Endothelial cell of umbilical vein (primary cell): Measurements from ENCODE around the gene SFRP2. TPM values are rescaled to one million over a fixed set of nuclear protein-coding genes. Genes with fewer than 3 reads are reported as not detected.

ENCODE experiments used
- BruUV-seq: library from RNA; stranded (reverse); fragments of 400-500 nt; replicated peaks from 2 replicates; lab custom pipeline; 2021; lab: Mats Ljungman, UMichigan
- CTCF ChIA-PET: fragments of 300-600, 350-600 bp; sonication (Branson Sonifier 250); formaldehyde crosslinking; loops from one replicate; lab custom pipeline; 2021; ENCODE audit warnings: antibody characterized with exemption, inconsistent platforms; lab: Charles Lee
- POLR2A ChIA-PET: fragments of 300-600, 350-600 bp; sonication (Branson Sonifier 250); formaldehyde crosslinking; loops from one replicate; lab custom pipeline; 2021; ENCODE audit warnings: antibody characterized with exemption, inconsistent platforms; lab: Charles Lee
- DNase-seq: peaks from one replicate; pipeline ENCODE4 v3.0.0-alpha.2; 2011; ENCODE audit warnings: low read depth, low spot score
- FAIRE-seq: peaks from 2 replicates; lab custom pipeline; 2011; peaks lifted over from hg19 to GRCh38; lab: Jason Lieb, UNC
- H2AFZ ChIP-seq: 2 replicates; pipeline ENCODE4 v1.6.0; 2012; ENCODE audit warnings: low read depth, low read length, control low read depth, inconsistent platforms
- H3K27ac ChIP-seq: 2 replicates; pipeline ENCODE4 v1.5.1; 2011; ENCODE audit warnings: low read depth, mild to moderate bottlenecking, control low read depth, low read length, moderate library complexity; ENCODE audit not compliant: insufficient read depth
- H3K27me3 ChIP-seq, 2 experiments: 2 replicates each; pipeline versions ENCODE4 v1.6.0 to v1.6.1; 2011; ENCODE audit warnings: low read length in 2 of 2, mixed read lengths in 1 of 2; ENCODE audit not compliant: control insufficient read depth in 2 of 2, insufficient read depth in 2 of 2
- H3K36me3 ChIP-seq, 2 experiments: 2 replicates in 1 of 2; 3 replicates in 1 of 2; pipeline ENCODE4 v1.5.1; 2011; ENCODE audit warnings: low read length in 2 of 2, mild to moderate bottlenecking in 1 of 2, moderate library complexity in 1 of 2; ENCODE audit not compliant: control insufficient read depth in 2 of 2, insufficient read depth in 2 of 2; ENCODE audit errors: extremely low read depth in 1 of 2
- H3K4me1 ChIP-seq: 3 replicates; pipeline ENCODE4 v1.5.1; 2011; ENCODE audit warnings: mild to moderate bottlenecking, low read length; ENCODE audit not compliant: control insufficient read depth, insufficient read depth; ENCODE audit errors: extremely low read depth
- H3K4me2 ChIP-seq: 2 replicates; pipeline ENCODE4 v1.6.1; 2011; ENCODE audit warnings: low read length, control low read depth, mixed read lengths; ENCODE audit not compliant: insufficient read depth
- H3K4me3 ChIP-seq, 3 experiments: fragments of 200-600 bp in 1 of 3; sonication (generic), shearing (Covaris generic) in 1 of 3; replicated peaks in 1 of 3; 2 replicates each; pipeline ENCODE4 v1.5.1; 2011 to 2016; ENCODE audit warnings: control low read depth in 3 of 3, low read length in 3 of 3, mild to moderate bottlenecking in 2 of 3, inconsistent platforms in 1 of 3, low read depth in 1 of 3, moderate library complexity in 1 of 3; ENCODE audit not compliant: insufficient read depth in 1 of 3
- H3K79me2 ChIP-seq: 2 replicates; pipeline ENCODE4 v1.6.0; 2012; ENCODE audit warnings: low read length, inconsistent platforms; ENCODE audit not compliant: control insufficient read depth, insufficient read depth
- H3K9ac ChIP-seq: replicated peaks from 2 replicates; pipeline ENCODE3; 2011; ENCODE audit warnings: low read length, control low read depth; ENCODE audit not compliant: insufficient read depth; ENCODE audit errors: extremely low read depth
- H3K9me1 ChIP-seq: replicated peaks from 3 replicates; pipeline ENCODE4 v1.6.0; 2011; ENCODE audit warnings: mild to moderate bottlenecking, low read length; ENCODE audit not compliant: control insufficient read depth, insufficient read depth; ENCODE audit errors: extremely low read depth
- H3K9me3 ChIP-seq: replicated peaks from 2 replicates; pipeline ENCODE4 v1.5.1; 2012; ENCODE audit warnings: low read length, inconsistent platforms; ENCODE audit not compliant: control insufficient read depth, insufficient read depth
- H4K20me1 ChIP-seq: replicated peaks from 2 replicates; pipeline ENCODE3; 2011; ENCODE audit warnings: mild to moderate bottlenecking, low read length; ENCODE audit not compliant: control insufficient read depth, insufficient read depth; ENCODE audit errors: extremely low read depth
- EZH2 ChIP-seq: IDR thresholded peaks from 2 replicates; pipeline ENCODE4 v1.6.1; 2012; ENCODE audit warnings: borderline replicate concordance, low read depth, mild to moderate bottlenecking, moderate library complexity, low read length, inconsistent platforms; ENCODE audit not compliant: severe bottlenecking
- FOS ChIP-seq: IDR thresholded peaks from 2 replicates; pipeline ENCODE4 v1.6.1; 2011; ENCODE audit warnings: mild to moderate bottlenecking, low read length, moderate library complexity, borderline replicate concordance; ENCODE audit not compliant: insufficient read depth
- GATA2 ChIP-seq: IDR thresholded peaks from 2 replicates; pipeline ENCODE4 v1.7.0; 2011; ENCODE audit warnings: low read depth, mild to moderate bottlenecking, moderate library complexity, mixed read lengths, low read length; ENCODE audit not compliant: insufficient read length, insufficient read depth
- JUN ChIP-seq: IDR thresholded peaks from 2 replicates; pipeline ENCODE4 v1.6.1; 2011; ENCODE audit warnings: borderline replicate concordance, low read depth; ENCODE audit not compliant: insufficient read length, insufficient read depth
- MYC ChIP-seq: IDR thresholded peaks from one replicate; pipeline ENCODE4 v1.6.1; 2011; ENCODE audit warnings: mild to moderate bottlenecking, low read depth, low read length
- POLR2A ChIP-seq: IDR thresholded peaks from 2 replicates; pipeline ENCODE4 v1.6.1; 2012; ENCODE audit warnings: low read depth, mild to moderate bottlenecking, control low read depth, low read length
- POLR2AphosphoS5 ChIP-seq: IDR thresholded peaks from 2 replicates; pipeline ENCODE4 v1.6.1; 2012; ENCODE audit warnings: low read depth, mild to moderate bottlenecking, control low read depth, low read length, moderate library complexity; ENCODE audit not compliant: insufficient read depth
- dilution Hi-C: fragments of 300-500 bp; cut with MboI; formaldehyde crosslinking; loops from one replicate; pipeline ENCODE4 v1.15.0; 2019; ENCODE audit warnings: low sequenced_read_pairs; ENCODE audit not compliant: extremely low pct_ligation_motif_present
- intact Hi-C: fragments of 100-400 bp; cut with micrococcal nuclease; formaldehyde crosslinking; loops from one replicate; pipeline ENCODE4 v1.10.0; 2022
- polyA plus RNA-seq, 4 experiments: library from polyadenylated mRNA; depleted of rRNA in 3 of 4; stranded (reverse) in 3 of 4; unstranded in 1 of 4; fragments of >200 nt; gene quantifications; 2 replicates each; pipeline versions ENCODE4 v1.2.1 to v1.2.3, GENCODE V29; 2011 to 2012; ENCODE audit warnings: missing spikeins in 1 of 4
- total RNA-seq: library from RNA; stranded (reverse); gene quantifications from 2 replicates; pipeline ENCODE4 v1.2.3, GENCODE V29; 2021
- TF ChIP-seq, protein P1 (sequence below): IDR thresholded peaks from 2 replicates; pipeline ENCODE4 v1.6.1; 2011; ENCODE audit not compliant: insufficient read depth, insufficient read length
- TF ChIP-seq, protein P2 (sequence below), 2 donors: IDR thresholded peaks; 1 replicate in 1 of 2; 2 replicates in 1 of 2; pipeline ENCODE4 v1.5.1; 2011; ENCODE audit warnings: low read length in 2 of 2, mild to moderate bottlenecking in 2 of 2, moderate library complexity in 2 of 2, control low read depth in 1 of 2, inconsistent platforms in 1 of 2, low read depth in 1 of 2; ENCODE audit not compliant: insufficient read depth in 1 of 2; ENCODE audit errors: extremely low read depth in 1 of 2

The SFRP2 gene
- total and polyA plus RNA-seq, 2 donors (not counting 3 experiments of a cell fraction or from before 2014, with no cell fraction given) = 0.04 TPM; not detected in 1

GRCh38 chr4:153832054-153832453 is 43.2 kb upstream of the SFRP2 start:
- FAIRE-seq (no peak), DNase-seq (no peak)
- intact Hi-C loops = no loop called here
- TF ChIP-seq, protein P1, sequence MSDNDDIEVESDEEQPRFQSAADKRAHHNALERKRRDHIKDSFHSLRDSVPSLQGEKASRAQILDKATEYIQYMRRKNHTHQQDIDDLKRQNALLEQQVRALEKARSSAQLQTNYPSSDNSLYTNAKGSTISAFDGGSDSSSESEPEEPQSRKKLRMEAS = no peak
- TF ChIP-seq FOS = no peak
- no peak for TF ChIP-seq GATA2
- TF ChIP-seq MYC = no peak
- no peak for TF ChIP-seq POLR2AphosphoS5
- no peak for TF ChIP-seq POLR2A
- no peak for TF ChIP-seq EZH2
- H4K20me1 ChIP-seq = no peaks in the 10 kb centered on the region
- no peaks in the 10 kb centered on the region for H3K79me2 ChIP-seq
- no peak overlapping the region for H3K4me3 ChIP-seq
- H3K4me1 ChIP-seq = no peaks in the 10 kb centered on the region
- H3K27me3 ChIP-seq = no peaks in the 10 kb centered on the region
- dilution Hi-C loops = no loop called here
- H3K9ac ChIP-seq = no peak overlapping the region
- no peak overlapping the region for H3K27ac ChIP-seq
- ChIA-PET CTCF (no interaction called here), POLR2A (no interaction called here)
- BruUV-seq = no TSS peak
- H3K36me3 ChIP-seq = no peaks in the 10 kb centered on the region
- H3K9me3 ChIP-seq = no peaks in the 10 kb centered on the region
- no peak overlapping the region for H2AFZ ChIP-seq
- no peaks in the 10 kb centered on the region for H3K9me1 ChIP-seq
- no peak overlapping the region for H3K4me2 ChIP-seq

DNA sequence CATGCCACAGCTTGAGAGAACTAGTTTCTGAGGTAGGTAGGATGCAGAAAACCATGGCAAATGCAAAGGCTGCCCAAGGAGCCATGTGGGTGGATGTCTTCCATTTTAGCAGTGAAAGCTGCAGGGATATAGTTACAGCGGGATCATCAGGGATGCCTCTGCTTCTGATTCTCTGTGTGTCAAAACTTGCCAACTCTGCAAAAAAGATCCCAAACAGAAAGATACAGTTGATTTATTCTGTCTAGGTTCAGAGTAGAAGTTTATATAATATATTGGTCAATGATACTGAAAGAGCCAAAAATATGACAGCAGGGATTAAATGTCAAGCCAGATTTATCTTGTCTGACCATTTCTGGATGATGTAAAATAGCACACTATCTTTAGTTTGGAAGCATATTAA is 42.4 kb upstream of the SFRP2 start:
- dilution Hi-C loops = no loop called here
- H3K4me3 ChIP-seq = no peak overlapping the region

More for the DNA sequence above, 42.4 kb upstream of the SFRP2 start:
- DNase-seq (no peak), FAIRE-seq (no peak)
- no peaks in the 10 kb centered on the region for H3K9me3 ChIP-seq
- ChIA-PET POLR2A (no interaction called here), CTCF (no interaction called here)
- no peaks in the 10 kb centered on the region for H3K4me1 ChIP-seq
- no peak overlapping the region for H3K27ac ChIP-seq
- no peak overlapping the region for H3K9ac ChIP-seq
- TF ChIP-seq EZH2 (no peak), POLR2AphosphoS5 (no peak), MYC (no peak), FOS (no peak), JUN (no peak), GATA2 (no peak), POLR2A (no peak)
- TF ChIP-seq, protein P2, sequence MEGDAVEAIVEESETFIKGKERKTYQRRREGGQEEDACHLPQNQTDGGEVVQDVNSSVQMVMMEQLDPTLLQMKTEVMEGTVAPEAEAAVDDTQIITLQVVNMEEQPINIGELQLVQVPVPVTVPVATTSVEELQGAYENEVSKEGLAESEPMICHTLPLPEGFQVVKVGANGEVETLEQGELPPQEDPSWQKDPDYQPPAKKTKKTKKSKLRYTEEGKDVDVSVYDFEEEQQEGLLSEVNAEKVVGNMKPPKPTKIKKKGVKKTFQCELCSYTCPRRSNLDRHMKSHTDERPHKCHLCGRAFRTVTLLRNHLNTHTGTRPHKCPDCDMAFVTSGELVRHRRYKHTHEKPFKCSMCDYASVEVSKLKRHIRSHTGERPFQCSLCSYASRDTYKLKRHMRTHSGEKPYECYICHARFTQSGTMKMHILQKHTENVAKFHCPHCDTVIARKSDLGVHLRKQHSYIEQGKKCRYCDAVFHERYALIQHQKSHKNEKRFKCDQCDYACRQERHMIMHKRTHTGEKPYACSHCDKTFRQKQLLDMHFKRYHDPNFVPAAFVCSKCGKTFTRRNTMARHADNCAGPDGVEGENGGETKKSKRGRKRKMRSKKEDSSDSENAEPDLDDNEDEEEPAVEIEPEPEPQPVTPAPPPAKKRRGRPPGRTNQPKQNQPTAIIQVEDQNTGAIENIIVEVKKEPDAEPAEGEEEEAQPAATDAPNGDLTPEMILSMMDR (IDR thresholded peaks at IDR 0.05; ENCODE audit: extremely low read depth in 1 of 2, insufficient read depth in 1 of 2, low read depth in 1 of 2, low read length in 2 of 2) = no peak
- TF ChIP-seq, protein P1 = no peak
- BruUV-seq = no TSS peak
- H4K20me1 ChIP-seq = no peaks in the 10 kb centered on the region
- H3K79me2 ChIP-seq = no peaks in the 10 kb centered on the region
- H3K27me3 ChIP-seq = no peaks in the 10 kb centered on the region
- no peak overlapping the region for H2AFZ ChIP-seq
- intact Hi-C loops = no loop called here
- no peak overlapping the region for H3K4me2 ChIP-seq
- no peaks in the 10 kb centered on the region for H3K36me3 ChIP-seq
- H3K9me1 ChIP-seq = no peaks in the 10 kb centered on the region
